ENCODE data around the gene POSTN. TPM values are rescaled to one million over a fixed set of nuclear protein-coding genes. Genes with fewer than 3 reads are reported as not detected.

Gene POSTN
- total and polyA plus RNA-seq, 8 donors = 15.9 to 913 (median 105) TPM

- Histone ChIP-seq H3K4me1 (no peaks in the 10 kb centered on the region), H3K27ac (no peak overlapping the region), H3K4me3 (no peak overlapping the region), H3K36me3 (no peaks in the 10 kb centered on the region), H3K9me3 (peaks cover 0 to 11% (median 4%) of the 10 kb centered on the region in 4 donors), H3K27me3 (no peaks in the 10 kb centered on the region)
- TF ChIP-seq POLR2A (IDR thresholded peaks at IDR 0.05) (no peak), EP300 (IDR thresholded peaks at IDR 0.05) (no peak), CTCF (IDR thresholded peaks at IDR 0.05) (no peak), POLR2AphosphoS5 (IDR thresholded peaks at IDR 0.05) (no peak)
- DNase-seq = no peak
- WGBS, 5 donors = 50 to 66% (median 62%) methylated on average over 2 of the region's 2 CpGs
- intact Hi-C loops (cut with DNase I; ENCODE audit: low total_unique reads) = no loop called here
Measured at GRCh38 chr13:37535501-37535900, 63.1 kb downstream of the POSTN start.

- TF ChIP-seq POLR2AphosphoS5 (IDR thresholded peaks at IDR 0.05) (no peak), EP300 (IDR thresholded peaks at IDR 0.05) (no peak), CTCF (IDR thresholded peaks at IDR 0.05) (no peak), POLR2A (IDR thresholded peaks at IDR 0.05) (no peak)
Measured at GRCh38 chr13:37534676-37535075, 63.9 kb downstream of the POSTN start.

GRCh38 chr13:37534181-37534580 lies 64.4 kb downstream of the POSTN start:
- Histone ChIP-seq H3K4me1 (no peaks in the 10 kb centered on the region), H3K36me3 (no peaks in the 10 kb centered on the region), H3K27me3 (no peaks in the 10 kb centered on the region), H3K27ac (no peak overlapping the region), H3K9me3 (peaks cover 0 to 11% (median 4%) of the 10 kb centered on the region in 4 donors), H3K4me3 (no peak overlapping the region)
- 60 to 69% (median 65%) methylated on average over 3 of the region's 3 CpGs for WGBS, 5 donors
- DNase-seq = no peak
- intact Hi-C loops (cut with DNase I; ENCODE audit: low total_unique reads) = no loop called here
- TF ChIP-seq POLR2AphosphoS5 (IDR thresholded peaks at IDR 0.05) (no peak), EP300 (IDR thresholded peaks at IDR 0.05) (no peak), POLR2A (IDR thresholded peaks at IDR 0.05) (no peak), CTCF (IDR thresholded peaks at IDR 0.05) (no peak)

More at GRCh38 chr13:37534676-37535075, 63.9 kb downstream of the POSTN start:
- DNase-seq = no peak
- 79 to 95% (median 84%) methylated on average over 1 of the region's 1 CpG for WGBS, 5 donors
- H3K4me3 ChIP-seq = no peak overlapping the region
- H3K27ac ChIP-seq = no peak overlapping the region
- H3K36me3 ChIP-seq = no peaks in the 10 kb centered on the region
- H3K4me1 ChIP-seq = no peaks in the 10 kb centered on the region
- H3K9me3 ChIP-seq = peaks cover 0 to 11% (median 4%) of the 10 kb centered on the region in 4 donors
- intact Hi-C loops (cut with DNase I; ENCODE audit: low total_unique reads) = no loop called here
- H3K27me3 ChIP-seq = no peaks in the 10 kb centered on the region

GRCh38 chr13:37531049-37531448 lies 67.5 kb downstream of the POSTN start:
- TF ChIP-seq POLR2AphosphoS5 (IDR thresholded peaks at IDR 0.05) = no peak
- no peak for TF ChIP-seq EP300 (IDR thresholded peaks at IDR 0.05)
- no peak for TF ChIP-seq CTCF (IDR thresholded peaks at IDR 0.05)
- TF ChIP-seq POLR2A (IDR thresholded peaks at IDR 0.05) = no peak
- Histone ChIP-seq H3K36me3 (no peaks in the 10 kb centered on the region), H3K27me3 (no peaks in the 10 kb centered on the region), H3K27ac (no peak overlapping the region), H3K9me3 (peaks cover 0 to 11% (median 4%) of the 10 kb centered on the region in 4 donors), H3K4me3 (no peak overlapping the region), H3K4me1 (no peaks in the 10 kb centered on the region)
- 65 to 83% (median 70%) methylated on average over 2 of the region's 2 CpGs for WGBS, 5 donors
- intact Hi-C loops (cut with DNase I; ENCODE audit: low total_unique reads) = no loop called here
- no peak for DNase-seq
